HG02678 (cell line): ENCODE results near the gene HIVEP3.

Source experiments
- ATAC-seq: cut with Tn5 transposase; IDR thresholded peaks from one replicate; pipeline ENCODE4 v1.9.1; 2021; ENCODE audit warnings: mild to moderate bottlenecking, moderate library complexity; ENCODE audit not compliant: unreplicated experiment

HIVEP3 gene

DNA sequence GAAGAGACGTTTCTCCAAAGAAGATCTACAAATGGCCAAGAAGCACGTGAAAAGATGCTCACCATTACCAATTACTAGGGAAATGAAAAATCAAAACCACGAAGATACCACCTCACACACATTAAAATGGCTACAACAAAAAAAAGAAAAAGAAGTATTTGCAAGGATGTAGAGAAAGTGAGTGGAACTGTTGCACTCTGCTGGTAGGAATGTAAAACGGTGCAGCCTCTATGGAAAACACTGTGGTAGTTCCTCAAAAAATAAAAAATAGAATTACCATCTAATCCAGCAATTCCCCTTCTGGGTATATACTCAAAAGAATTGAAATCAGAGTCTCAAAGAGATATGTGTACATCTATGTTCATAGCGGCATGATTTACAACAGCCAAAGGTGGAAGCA lies 318.8 kb downstream of the HIVEP3 start:
- ATAC-seq = no peak

DNA sequence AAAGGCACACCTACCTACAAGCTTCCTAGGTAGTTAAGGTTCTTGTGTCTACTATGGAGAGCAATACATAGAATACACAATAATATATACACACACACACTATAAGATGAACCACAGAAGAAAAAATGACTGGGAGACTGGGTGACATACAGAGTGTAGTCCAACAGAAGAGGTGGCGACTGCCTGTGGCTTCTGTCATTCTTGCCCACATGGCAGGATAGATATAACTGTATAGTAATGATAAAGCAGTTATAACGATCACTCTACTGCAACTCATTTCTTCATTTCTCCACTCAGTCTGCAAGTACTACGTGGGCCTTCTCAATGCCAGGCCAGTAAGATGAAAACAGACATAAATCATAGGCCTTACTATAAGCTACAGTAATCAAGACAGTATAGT lies 320.4 kb downstream of the HIVEP3 start:
- ATAC-seq = no peak

DNA sequence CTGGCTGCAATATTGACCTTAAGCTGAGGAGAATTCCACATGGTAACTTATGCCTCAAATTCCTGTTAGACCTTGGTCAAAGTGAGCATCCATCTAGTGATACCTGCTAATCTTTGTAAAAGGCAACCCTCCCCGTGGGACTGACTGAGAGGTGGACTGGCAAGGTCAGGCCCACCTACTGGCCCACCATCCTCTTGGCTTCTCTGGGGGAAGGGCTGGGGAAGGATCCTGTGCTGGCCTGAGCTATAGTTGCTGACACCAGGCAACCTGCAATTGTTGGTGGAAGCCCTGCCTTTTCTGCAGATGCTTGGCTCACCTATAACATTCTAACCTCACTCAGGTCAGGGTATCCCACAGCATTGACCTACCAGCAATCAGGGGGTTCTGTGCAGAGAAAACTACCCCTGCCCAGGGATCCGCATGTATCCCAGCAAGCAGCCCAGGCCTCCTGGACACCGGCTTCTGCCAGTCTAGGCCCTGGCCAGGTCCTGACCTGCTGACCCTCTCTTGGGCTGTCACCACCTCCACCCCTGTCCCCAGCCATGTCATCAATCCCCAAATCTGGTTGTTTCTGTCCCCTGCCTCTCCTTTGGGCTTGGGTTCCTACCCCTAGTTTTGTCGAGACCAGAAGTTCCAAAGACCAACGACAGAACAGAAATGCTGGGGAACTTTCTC lies 326.1 kb downstream of the HIVEP3 start:
- ATAC-seq = no peak

DNA sequence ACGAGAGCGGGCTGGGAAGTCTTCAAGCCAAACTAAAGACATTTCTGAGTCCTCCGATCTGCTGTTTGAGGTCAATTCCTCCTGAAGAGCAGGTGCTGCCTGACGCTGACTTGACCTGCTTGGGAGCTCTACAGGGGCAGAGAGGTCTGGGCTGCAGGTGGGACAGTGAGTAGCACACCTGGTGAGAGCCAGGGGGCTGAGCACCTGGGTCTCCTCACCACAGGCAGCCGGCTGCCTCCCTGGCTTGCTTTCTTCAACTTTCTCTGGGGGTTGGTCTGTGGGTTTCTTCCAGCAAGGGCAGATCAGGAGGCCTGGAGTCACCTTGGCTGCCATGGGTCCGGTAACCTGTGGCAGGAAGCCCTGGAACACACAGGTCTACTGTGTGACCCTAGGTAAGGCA lies 326.8 kb downstream of the HIVEP3 start:
- no peak for ATAC-seq

DNA sequence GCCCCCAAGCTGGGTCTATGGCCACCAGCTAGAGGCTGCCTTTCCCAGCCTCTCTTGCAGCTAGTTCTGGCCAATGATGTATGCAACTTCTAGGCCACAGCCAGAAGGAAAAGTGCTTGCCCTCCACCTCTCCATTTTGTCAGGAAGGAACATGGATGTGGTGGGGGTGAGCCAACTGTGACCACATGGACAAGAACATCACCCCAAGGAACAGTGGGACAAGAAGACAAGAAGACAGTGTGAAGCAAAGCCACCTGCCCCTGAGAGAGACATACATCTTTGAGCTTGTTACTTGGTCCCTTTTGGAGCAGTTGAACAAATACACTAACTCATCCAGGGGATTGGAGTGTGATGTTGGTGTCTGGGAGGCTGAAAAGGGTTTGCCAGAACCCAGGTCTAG lies 328.4 kb downstream of the HIVEP3 start:
- no peak for ATAC-seq

DNA sequence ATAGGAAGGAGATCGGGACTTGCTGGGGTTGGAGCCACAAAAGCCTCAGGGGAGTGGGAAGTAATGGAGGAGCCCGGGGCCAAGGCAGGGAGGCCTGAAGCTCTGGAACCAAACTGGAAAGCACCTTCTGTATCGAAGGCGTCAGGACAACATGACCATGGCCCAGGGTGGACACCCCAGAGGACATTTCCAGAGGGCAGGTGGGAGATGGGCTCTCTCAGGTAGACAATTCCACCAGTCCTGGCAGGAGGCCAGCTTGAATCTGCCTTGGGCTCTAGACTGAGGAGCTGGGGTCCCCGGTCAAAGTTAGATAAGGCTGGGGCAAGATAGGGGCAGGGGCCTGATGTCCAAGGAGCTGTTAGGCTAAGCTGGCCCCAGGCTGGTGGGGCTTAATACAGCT lies 329.3 kb downstream of the HIVEP3 start:
- ATAC-seq = no peak

DNA sequence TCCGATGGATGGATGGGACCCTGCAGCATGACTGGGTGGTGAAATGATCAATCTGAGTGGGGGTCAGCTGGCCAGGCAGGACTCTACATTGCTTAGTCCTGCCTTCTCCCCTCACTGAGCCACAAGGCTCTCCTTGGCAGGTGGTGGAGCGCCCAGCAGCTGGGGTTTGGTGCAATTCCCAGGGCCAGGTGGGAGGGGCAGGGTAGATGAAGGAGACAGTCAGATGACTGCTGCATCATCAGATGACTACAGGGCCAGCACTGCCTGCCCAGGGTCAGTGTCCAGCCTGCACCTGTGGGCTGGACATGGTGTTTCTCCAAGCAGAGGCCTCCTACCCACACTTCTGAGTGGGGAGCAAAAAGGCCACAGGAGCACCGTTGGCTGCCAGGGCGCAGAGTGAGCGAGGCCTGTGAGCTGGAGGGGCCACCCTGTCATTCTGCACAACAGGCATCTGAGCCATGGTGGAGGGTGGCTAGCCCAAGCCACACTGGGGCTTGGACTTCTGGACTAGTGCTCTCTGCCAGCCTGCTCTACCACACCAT lies 330.3 kb downstream of the HIVEP3 start:
- ATAC-seq = no peak

DNA sequence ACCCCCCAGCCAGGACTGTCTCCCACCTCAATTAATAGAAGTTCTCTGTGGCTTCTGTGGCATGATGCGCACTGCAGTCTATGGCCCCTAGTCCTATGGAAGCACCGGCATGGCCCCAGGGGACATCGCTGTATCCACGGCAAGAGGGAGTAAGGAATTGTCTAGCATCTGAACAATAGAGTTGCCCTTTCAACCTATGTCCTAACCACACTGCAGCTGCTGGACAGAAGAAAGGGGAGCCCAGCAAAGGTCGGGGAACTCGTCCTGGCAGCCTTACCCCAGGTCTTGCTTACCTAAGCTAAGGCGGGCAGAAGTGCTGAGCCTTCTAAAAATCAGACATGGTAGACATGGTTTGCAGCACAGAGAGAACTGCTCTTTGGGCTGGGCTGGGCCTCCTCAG lies 330.9 kb downstream of the HIVEP3 start:
- no peak for ATAC-seq

DNA sequence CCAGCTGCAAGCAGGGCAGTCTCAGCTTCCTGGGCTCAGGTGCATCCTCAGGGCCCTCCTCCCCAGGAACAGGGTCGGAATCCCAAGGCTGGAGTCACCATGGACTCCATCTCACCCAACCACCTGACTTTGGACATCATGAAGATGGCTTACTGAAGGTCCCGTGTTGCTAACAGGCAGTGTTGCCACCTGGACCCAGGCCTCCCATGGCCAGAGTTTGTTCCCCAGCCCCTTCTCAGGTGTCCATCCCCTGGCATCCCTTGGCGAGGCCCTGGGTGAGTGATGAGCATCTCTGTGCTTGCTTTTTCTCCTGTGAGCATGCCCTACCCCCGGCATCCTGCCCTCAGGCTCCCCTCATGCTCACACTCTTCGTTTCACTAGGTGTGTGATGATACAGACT lies 332.5 kb downstream of the HIVEP3 start:
- no peak for ATAC-seq

DNA sequence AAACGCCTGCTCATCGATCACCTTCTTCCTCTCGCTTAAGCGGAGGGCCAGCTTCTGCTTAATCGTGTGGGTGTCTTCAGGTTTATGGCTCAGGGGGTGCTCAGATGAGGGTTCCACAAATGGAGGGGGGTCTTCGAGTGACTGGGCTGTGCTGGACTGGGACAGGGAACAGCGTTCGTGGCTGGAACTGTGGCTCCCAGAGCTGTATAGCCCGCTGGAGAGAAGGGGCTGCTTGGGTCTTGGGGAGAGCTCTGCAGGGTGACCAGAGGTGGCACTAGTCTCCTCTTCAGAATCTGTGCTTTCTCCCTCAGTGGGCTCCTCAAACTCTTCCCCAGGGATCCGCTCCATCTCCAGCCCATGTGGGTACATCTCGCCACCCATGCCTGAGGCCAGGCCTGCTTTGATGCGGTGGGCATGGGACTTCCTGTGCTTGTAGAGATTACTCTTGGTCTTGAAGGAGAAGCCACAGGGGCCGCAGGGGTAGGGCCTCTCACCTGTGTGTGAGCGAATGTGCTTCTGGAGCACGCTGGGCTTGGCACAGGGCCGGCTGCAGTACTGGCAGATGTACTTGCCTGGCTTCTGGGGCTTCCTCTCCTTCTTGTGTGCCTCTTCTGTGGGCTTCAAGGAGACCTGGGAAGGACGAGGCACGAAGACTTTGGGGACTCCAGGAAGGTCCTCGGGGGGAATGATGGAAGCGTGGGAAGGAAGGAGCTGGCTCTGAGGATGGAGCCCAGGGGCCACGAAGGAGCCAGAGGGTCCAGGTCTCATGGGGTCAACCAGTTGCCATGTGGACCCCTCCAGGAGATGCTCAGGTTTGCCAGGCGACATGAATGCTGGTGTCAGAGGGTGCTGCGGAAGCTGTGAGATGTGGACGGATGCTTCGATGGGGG lies 334.8 kb downstream of the HIVEP3 start:
- ATAC-seq = no peak

DNA sequence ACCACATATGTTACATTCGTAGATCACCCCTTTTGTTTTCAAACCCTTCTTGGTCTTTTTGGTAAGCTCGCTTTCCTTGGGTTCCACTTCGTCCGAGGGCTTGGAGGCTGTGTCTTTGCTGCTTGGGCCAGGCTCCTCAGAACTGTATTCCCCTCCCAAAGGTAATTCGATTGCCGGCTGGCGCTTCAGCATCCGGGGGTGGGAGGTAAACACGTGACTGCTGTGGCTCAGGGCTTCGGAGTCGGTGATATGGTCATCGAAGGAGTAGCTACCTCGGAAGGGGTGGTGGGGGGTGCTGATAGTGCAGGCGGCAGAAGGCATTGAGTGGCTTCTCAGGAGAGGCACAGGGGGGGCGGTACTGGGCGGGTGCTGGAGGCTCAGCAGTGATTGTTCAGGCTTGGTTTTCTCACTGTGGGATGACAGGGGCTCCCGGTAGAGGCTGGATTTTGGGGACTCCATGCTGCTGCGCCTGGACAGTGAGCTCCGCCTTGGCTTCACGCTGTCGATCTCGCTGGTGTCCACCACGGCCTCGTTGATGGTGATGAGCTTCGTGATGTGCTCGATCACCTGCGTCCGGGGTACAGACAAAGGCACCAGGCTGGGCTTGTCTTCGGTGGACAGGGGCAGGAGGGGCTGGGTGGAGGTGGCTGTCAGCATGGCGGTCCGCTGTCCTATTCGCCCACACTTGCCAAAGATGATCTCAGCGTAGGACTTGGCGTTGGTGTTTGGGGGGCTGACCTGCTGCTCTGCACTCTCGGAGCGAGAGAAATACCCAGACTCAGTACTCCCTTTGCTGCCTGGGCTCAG lies 335.7 kb downstream of the HIVEP3 start:
- no peak for ATAC-seq

DNA sequence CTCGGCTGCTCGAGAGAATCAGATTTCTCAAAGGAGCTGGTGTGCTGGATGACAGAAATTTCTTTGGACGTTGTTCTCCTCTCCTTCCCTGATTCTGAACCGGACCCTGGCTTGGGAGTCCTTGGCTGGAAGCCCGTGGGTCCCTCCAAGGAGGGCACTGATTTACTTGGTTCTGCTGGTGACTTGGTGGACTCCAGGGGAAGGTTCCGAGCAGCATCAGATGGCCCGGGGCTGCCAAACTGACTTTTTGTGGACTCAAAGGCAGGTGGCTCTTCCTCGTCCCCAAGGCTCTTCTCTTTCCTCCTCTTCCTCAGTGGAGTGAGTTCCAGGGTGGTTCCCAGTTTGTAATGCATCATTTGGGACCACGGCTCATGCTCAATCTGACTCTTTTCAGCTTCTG lies 336.4 kb downstream of the HIVEP3 start:
- no peak for ATAC-seq

DNA sequence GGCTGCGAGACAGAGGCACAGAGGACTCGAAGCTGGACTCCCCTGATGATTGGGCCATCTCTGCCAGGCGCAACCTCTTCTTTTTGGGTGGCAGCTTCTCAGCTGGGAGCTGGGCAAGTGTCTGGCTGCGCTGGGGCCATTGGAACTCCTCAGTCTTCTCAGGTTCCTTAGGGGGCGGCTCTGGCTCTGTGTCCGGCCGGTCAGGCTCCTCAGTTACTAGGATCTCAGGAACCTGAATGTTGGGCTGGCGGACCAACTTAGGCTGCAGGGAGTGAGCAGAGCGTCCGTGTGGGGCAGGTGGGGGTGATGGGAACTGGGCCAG lies 336.8 kb downstream of the HIVEP3 start:
- no peak for ATAC-seq

DNA sequence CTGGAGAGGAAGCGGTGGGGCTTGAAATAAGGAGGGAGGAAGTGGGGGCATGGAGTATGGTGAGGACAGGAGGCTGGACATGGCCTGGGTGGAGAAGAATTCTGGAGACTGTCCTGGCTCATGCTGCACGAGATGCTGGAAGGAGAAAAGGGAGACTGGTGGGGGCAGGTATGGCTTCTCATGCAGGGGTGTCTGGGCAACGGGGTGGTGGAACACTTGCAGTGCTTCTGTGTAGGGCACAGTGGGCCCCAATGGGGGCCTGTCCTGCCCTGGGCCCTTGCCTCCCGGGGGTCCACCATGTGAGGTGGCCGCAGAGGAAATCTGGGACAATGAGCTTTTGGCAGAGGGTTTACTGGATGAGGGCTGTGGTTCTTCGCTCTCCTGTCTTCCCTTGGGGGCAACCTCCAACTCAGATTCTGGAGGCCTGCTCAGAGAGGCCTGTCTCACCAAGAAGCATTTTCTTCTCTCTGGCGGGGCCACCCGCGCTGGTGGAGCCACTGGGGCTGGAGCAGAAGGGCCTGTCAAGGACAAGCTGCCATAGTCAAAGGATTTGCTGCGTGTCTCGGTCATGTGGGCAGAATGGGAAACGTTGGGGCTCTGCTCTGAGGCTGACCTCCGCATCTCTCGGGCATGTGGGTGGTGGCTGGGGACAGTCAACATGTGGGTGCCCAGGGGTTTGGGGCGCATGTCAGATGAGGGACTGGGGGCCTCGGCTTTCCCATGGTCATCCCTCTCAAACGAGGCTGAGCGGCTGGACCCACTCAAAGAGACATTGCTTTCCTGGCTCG lies 337.3 kb downstream of the HIVEP3 start:
- no peak for ATAC-seq

DNA sequence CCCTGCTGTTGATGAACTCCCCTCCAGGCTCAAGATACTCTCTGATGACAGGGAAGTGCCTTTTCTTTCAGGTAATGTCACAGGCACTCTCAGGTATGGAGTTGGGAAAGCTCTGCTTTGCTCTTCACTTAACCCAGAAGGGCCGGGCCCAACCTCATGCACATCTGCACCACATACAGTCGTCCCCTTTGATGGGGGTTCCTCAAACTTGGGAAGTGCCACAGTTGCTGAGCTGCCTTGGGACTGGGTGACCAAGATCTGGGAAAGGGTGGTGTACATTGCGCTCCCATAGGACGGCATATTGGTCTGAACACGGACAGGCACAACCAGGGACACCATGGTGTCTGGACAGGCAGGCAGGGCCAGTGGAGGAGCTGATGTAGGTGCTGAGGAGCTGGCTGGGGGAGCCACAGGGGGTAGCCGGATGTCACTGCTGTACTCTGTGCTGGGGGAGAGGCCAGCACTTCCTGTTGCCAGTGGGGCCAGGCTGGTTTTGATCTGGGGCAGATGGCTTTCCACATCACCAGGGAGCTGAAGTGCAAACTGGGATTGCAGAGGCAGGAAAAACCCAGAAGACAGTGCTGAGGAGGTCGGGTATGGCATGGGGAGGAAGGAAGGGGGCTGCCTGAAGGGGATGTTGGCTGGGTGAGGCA lies 338.1 kb downstream of the HIVEP3 start:
- ATAC-seq = no peak

DNA sequence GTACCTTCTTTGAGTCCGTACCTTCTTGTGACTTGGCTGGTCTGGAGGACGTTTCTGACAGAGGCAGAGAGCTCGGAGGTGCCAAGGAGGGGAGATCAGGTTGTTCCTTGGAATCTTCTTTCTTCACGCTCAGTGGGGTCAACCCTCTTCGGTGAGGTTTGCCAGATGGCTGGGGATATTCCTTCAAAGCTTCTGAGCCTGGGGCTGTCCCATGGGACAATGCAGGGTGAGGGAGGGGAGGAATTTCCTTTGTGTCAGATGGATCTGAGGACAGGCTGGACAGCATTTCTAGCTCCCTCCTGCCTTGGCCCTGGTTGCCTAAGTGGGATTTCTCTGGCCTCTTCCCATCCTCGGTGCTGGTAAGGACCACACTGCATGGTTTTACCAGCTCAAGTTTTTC lies 338.7 kb downstream of the HIVEP3 start:
- ATAC-seq = no peak

DNA sequence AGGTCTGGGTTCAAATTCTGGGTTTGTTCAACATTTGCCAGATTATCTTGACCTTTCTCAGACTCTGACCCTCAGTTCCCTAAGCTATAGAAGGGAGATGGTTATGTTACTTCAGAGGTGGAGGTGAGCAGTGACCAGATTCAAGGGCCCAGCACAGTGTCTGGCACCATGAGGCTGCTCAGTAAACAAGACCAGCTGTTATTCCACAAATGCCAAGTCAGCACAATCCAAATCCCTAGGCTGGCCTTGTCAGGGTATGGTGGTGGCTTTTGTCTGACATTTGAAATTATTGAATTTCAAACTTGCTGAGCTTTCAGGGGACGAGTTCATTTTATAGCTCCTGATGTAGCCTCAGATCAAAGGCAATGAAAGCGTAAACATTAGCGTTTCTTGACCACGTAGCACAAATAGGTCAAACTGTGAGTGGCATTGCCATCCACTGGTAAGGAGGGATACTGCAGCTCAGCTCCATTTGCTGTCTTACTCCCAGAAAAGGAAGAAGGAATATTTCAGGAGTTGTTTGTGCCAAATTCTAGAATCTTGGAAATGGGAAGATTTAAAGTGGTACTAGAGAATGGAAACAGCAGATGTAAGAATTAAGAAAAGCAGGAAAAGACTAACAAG lies 339.9 kb downstream of the HIVEP3 start:
- no peak for ATAC-seq

DNA sequence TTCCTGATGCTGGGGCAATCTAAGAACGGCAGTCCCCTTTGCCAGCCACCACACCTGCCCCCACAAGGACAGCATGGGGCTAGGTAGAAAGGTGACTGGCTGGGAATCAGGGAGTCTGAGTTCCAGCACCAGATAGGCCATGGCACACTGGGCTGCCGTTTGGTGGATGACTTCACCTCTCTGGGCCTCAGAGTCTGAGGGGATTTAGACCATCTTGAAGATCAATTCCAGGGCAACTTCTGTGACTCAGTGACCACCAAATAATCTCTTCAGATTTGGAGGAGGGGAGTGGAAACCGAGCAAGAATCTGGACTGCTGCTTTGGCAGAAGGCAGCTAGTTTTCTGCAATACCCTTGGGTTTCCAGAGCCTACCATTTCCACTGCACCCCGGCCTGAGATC lies 342.1 kb downstream of the HIVEP3 start:
- no peak for ATAC-seq

DNA sequence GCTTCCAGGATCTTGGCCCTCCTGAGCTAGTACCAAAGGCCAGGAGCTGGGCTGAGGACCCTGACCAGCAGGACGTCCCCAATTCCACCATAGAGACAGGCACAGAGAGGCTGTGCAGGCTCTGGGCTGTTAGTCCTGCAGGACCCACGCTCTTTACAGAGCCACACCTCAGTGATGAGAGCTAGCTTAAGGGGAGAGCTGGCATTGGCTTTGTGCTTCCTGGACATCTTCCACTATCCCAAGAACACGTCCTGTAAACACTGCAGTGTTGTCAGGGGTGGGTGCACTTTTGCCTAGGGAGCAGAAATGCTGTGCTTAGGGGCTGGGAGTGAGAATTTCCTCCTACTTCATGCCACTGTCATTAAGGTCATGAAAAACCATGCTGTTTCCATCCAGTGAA lies 342.5 kb downstream of the HIVEP3 start:
- ATAC-seq = no peak

DNA sequence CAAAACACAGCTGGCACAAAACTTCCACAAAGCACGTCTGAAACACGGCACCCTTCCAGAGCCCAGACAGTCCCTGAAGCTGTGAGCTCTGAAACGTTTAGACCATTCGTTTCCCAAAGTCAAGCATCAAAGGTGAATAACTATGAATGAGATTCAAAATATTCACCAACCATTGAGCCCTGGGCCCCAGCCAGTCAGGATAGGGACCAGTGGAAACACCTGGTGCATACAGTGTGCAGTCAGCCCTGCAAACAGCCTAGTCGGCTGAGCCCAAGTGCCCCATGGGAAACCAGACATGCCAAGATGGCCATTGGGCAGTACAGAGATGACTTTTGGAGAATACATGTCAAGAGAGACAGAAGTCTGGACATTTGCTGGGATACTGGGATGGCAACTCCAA lies 343.9 kb downstream of the HIVEP3 start:
- ATAC-seq = no peak
